Vagina (tissue), 2 donors: ENCODE results near the gene ANKS1B.

Experiments
- POLR2AphosphoS5 ChIP-seq, 2 donors: sonication (generic); formaldehyde crosslinking; IDR thresholded peaks; one replicate each; pipeline ENCODE4 v1.9.0; 2017; ENCODE audit warnings: antibody characterized with exemption in 2 of 2, mild to moderate bottlenecking in 2 of 2, low read depth in 1 of 2; ENCODE audit not compliant: insufficient read depth in 1 of 2
- TF ChIP-seq, protein P1 (sequence below), 3 experiments: fragments of 450-650 bp in 2 of 3; fragments of 200-600 bp in 1 of 3; sonication (generic) in 1 of 3; IDR thresholded peaks; one replicate each; pipeline ENCODE4 v1.5.1; 2017 to 2019; ENCODE audit warnings: antibody characterized with exemption in 3 of 3, mild to moderate bottlenecking in 2 of 3, moderate library complexity in 2 of 3

DNA sequence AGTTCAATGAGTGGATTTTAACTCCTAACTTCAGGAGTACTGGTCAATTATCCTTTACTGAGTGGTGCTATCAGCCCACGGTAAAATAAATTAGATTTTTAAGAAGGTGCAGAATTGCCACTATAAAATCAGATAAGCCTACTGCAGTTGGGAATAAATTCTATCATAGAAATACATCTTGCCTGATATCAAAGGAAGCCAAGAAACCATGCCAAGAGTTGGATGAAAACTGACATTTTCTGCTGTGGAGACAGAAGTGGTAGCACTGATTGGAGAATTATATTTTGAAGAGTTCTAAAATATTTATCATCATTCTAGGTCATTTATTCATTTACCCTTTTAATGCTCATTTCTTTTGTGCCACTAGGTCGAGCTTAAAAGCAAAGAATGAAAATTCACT is 874.5 kb downstream of the ANKS1B start:
- no peak for TF ChIP-seq POLR2AphosphoS5 (IDR thresholded peaks at IDR 0.05; ENCODE audit: insufficient read depth in 1 of 2, low read depth in 1 of 2)
- TF ChIP-seq, protein P1, sequence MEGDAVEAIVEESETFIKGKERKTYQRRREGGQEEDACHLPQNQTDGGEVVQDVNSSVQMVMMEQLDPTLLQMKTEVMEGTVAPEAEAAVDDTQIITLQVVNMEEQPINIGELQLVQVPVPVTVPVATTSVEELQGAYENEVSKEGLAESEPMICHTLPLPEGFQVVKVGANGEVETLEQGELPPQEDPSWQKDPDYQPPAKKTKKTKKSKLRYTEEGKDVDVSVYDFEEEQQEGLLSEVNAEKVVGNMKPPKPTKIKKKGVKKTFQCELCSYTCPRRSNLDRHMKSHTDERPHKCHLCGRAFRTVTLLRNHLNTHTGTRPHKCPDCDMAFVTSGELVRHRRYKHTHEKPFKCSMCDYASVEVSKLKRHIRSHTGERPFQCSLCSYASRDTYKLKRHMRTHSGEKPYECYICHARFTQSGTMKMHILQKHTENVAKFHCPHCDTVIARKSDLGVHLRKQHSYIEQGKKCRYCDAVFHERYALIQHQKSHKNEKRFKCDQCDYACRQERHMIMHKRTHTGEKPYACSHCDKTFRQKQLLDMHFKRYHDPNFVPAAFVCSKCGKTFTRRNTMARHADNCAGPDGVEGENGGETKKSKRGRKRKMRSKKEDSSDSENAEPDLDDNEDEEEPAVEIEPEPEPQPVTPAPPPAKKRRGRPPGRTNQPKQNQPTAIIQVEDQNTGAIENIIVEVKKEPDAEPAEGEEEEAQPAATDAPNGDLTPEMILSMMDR (IDR thresholded peaks at IDR 0.05) = no peak
